H1 (cell line): ENCODE results near the gene MRPL22. TPM values are rescaled to one million over a fixed set of nuclear protein-coding genes. Genes with fewer than 3 reads are reported as not detected.

Source experiments
- CTCF ChIA-PET: fragments of 300-600 bp; sonication (Branson Sonifier 250); formaldehyde crosslinking; loops from one replicate; lab custom pipeline; 2021; ENCODE audit not compliant: partially characterized antibody; lab: Charles Lee
- POLR2A ChIA-PET: fragments of 300-600 bp; sonication (Branson Sonifier 250); formaldehyde crosslinking; loops from one replicate; lab custom pipeline; 2021; ENCODE audit warnings: inconsistent platforms; ENCODE audit not compliant: partially characterized antibody; lab: Charles Lee
- DNase-seq, 2 experiments: peaks; one replicate each; pipeline versions ENCODE4 v3.0.0 to v3.0.0-alpha.2; 2010 to 2022; ENCODE audit warnings: low spot score in 2 of 2, low read depth in 1 of 2, mixed read lengths in 1 of 2
- FAIRE-seq: peaks from 2 replicates; lab custom pipeline; 2011; peaks lifted over from hg19 to GRCh38; lab: Jason Lieb, UNC
- H2AFZ ChIP-seq: 2 replicates; pipeline ENCODE4 v1.8.1; 2012; ENCODE audit warnings: low read length, inconsistent platforms
- H2AK5ac ChIP-seq: 2 replicates; pipeline ENCODE4 v1.6.1; 2013; ENCODE audit warnings: low read depth, low read length
- H2BK120ac ChIP-seq: replicated peaks from 2 replicates; pipeline ENCODE3; 2013; ENCODE audit warnings: low read depth, low read length, inconsistent platforms
- H2BK12ac ChIP-seq: 2 replicates; pipeline ENCODE4 v1.6.1; 2013; ENCODE audit warnings: low read depth, low read length
- H2BK15ac ChIP-seq: 2 replicates; pipeline ENCODE4 v1.6.1; 2013; ENCODE audit warnings: low read length
- H2BK20ac ChIP-seq: 2 replicates; pipeline ENCODE4 v1.6.1; 2013; ENCODE audit warnings: low read length
- H2BK5ac ChIP-seq: 2 replicates; pipeline ENCODE4 v1.6.1; 2013; ENCODE audit warnings: low read depth, low read length
- H3K14ac ChIP-seq: 2 replicates; pipeline ENCODE4 v1.6.1; 2013; ENCODE audit warnings: inconsistent platforms; ENCODE audit not compliant: insufficient read length
- H3K18ac ChIP-seq: 2 replicates; pipeline ENCODE4 v1.6.1; 2013; ENCODE audit warnings: low read length; ENCODE audit errors: extremely low read depth
- H3K23ac ChIP-seq: 2 replicates; pipeline ENCODE4 v1.6.1; 2013; ENCODE audit warnings: inconsistent platforms; ENCODE audit not compliant: insufficient read length
- H3K23me2 ChIP-seq: 2 replicates; pipeline ENCODE4 v1.6.1; 2013; ENCODE audit warnings: low read depth, low read length
- H3K27ac ChIP-seq: 2 replicates; pipeline ENCODE4 v1.6.1; 2011; ENCODE audit warnings: low read depth, low read length, inconsistent platforms
- H3K27me3 ChIP-seq, 4 experiments: replicated peaks in 1 of 4; 1 replicate in 1 of 4; 2 replicates in 3 of 4; pipeline versions ENCODE4 v1.6.1 to v1.8.1; 2011 to 2013; ENCODE audit warnings: low read length in 3 of 4, mild to moderate bottlenecking in 3 of 4, inconsistent platforms in 2 of 4, mixed read lengths in 2 of 4, moderate library complexity in 1 of 4; ENCODE audit not compliant: control insufficient read depth in 3 of 4, insufficient read depth in 3 of 4; ENCODE audit errors: extremely low read depth in 1 of 4
- H3K36me3 ChIP-seq, 4 experiments: 2 replicates each; pipeline versions ENCODE4 v1.6.1 to v1.8.1; 2011 to 2013; ENCODE audit warnings: mild to moderate bottlenecking in 4 of 4, low read length in 3 of 4, moderate library complexity in 2 of 4, control low read depth in 1 of 4, inconsistent platforms in 1 of 4; ENCODE audit not compliant: insufficient read depth in 4 of 4, control insufficient read depth in 2 of 4
- H3K4ac ChIP-seq: replicated peaks from 2 replicates; pipeline ENCODE3; 2013; ENCODE audit warnings: low read length, low read depth, mixed read lengths, inconsistent platforms; ENCODE audit not compliant: insufficient read length
- H3K4me1 ChIP-seq, 4 experiments: replicated peaks in 1 of 4; 1 replicate in 1 of 4; 2 replicates in 3 of 4; pipeline versions ENCODE4 v1.6.1 to v1.8.1; 2011 to 2013; ENCODE audit warnings: low read length in 3 of 4, inconsistent platforms in 2 of 4, mixed read lengths in 1 of 4; ENCODE audit not compliant: insufficient read depth in 4 of 4, control insufficient read depth in 3 of 4
- H3K4me2 ChIP-seq, 2 experiments: 2 replicates each; pipeline versions ENCODE4 v1.6.1 to v1.8.1; 2011 to 2013; ENCODE audit warnings: low read depth in 2 of 2, low read length in 2 of 2, control low read depth in 1 of 2, inconsistent platforms in 1 of 2, mild to moderate bottlenecking in 1 of 2; ENCODE audit not compliant: insufficient read depth in 1 of 2
- H3K4me3 ChIP-seq, 4 experiments: fragments of 200-600, 300-600 bp in 1 of 4; sonication (generic), shearing (Covaris generic), sonication (Bioruptor Twin) in 1 of 4; 2 replicates each; pipeline versions ENCODE4 v1.5.1 to v1.8.1; 2011 to 2016; ENCODE audit warnings: low read length in 4 of 4, low read depth in 3 of 4, control low read depth in 2 of 4, inconsistent platforms in 2 of 4, mild to moderate bottlenecking in 2 of 4, mixed read lengths in 1 of 4, moderate library complexity in 1 of 4; ENCODE audit not compliant: insufficient read depth in 2 of 4; ENCODE audit errors: extremely low read depth in 1 of 4
- H3K56ac ChIP-seq: replicated peaks from 2 replicates; pipeline ENCODE3; 2013; ENCODE audit warnings: low read depth, mild to moderate bottlenecking, mixed read lengths, low read length, inconsistent platforms; ENCODE audit not compliant: insufficient read length
- H3K79me1 ChIP-seq: 2 replicates; pipeline ENCODE4 v1.6.1; 2013; ENCODE audit warnings: low read depth, low read length, control low read depth
- H3K79me2 ChIP-seq, 2 experiments: 2 replicates each; pipeline versions ENCODE4 v1.6.1 to v1.8.1; 2012 to 2013; ENCODE audit warnings: low read length in 2 of 2, mild to moderate bottlenecking in 2 of 2, inconsistent platforms in 1 of 2; ENCODE audit not compliant: insufficient read depth in 2 of 2, control insufficient read depth in 1 of 2
- H3K9ac ChIP-seq, 4 experiments: replicated peaks in 1 of 4; 1 replicate in 1 of 4; 2 replicates in 3 of 4; pipeline versions ENCODE4 v1.6.1 to v1.8.1; 2011 to 2013; ENCODE audit warnings: low read depth in 3 of 4, low read length in 3 of 4, control low read depth in 2 of 4, mild to moderate bottlenecking in 2 of 4, moderate library complexity in 2 of 4, inconsistent platforms in 1 of 4; ENCODE audit errors: extremely low read depth in 1 of 4
- H3K9me3 ChIP-seq, 2 experiments: 2 replicates each; pipeline versions ENCODE4 v1.6.1 to v1.8.1; 2012 to 2013; ENCODE audit warnings: mild to moderate bottlenecking in 2 of 2, moderate library complexity in 2 of 2, control low read depth in 1 of 2, inconsistent platforms in 1 of 2, low read depth in 1 of 2, low read length in 1 of 2, mixed read lengths in 1 of 2; ENCODE audit not compliant: insufficient read depth in 2 of 2
- H4K20me1 ChIP-seq, 2 experiments: replicated peaks in 1 of 2; 2 replicates each; pipeline versions ENCODE3 to v1.8.1; 2011 to 2013; ENCODE audit warnings: inconsistent platforms in 2 of 2, low read length in 2 of 2, mild to moderate bottlenecking in 1 of 2; ENCODE audit not compliant: insufficient read depth in 2 of 2, control insufficient read depth in 1 of 2
- H4K5ac ChIP-seq: 2 replicates; pipeline ENCODE4 v1.6.1; 2013; ENCODE audit warnings: low read length, low read depth, mixed read lengths, inconsistent platforms; ENCODE audit not compliant: insufficient read length
- H4K8ac ChIP-seq: 2 replicates; pipeline ENCODE4 v1.8.0; 2013; ENCODE audit warnings: mild to moderate bottlenecking, moderate library complexity, low read length, inconsistent platforms; ENCODE audit not compliant: insufficient read depth; ENCODE audit errors: extremely low read depth
- H4K91ac ChIP-seq: replicated peaks from 2 replicates; pipeline ENCODE3; 2013; ENCODE audit warnings: low read length, mixed read lengths, inconsistent platforms; ENCODE audit not compliant: insufficient read length
- HDAC2 ChIP-seq, 2 experiments: fragments of 300-600 bp in 1 of 2; sonication (generic) in 1 of 2; IDR thresholded peaks; 2 replicates each; pipeline ENCODE4 v1.6.1; 2011 to 2012; ENCODE audit warnings: low read depth in 2 of 2, low read length in 2 of 2, mild to moderate bottlenecking in 2 of 2, moderate library complexity in 2 of 2, borderline replicate concordance in 1 of 2, inconsistent platforms in 1 of 2
- KDM1A ChIP-seq: fragments of 200-600, 300-600 bp; sonication (generic); IDR thresholded peaks from 2 replicates; pipeline ENCODE4 v1.7.1; 2016; ENCODE audit warnings: mild to moderate bottlenecking, low read length, borderline replicate concordance
- NRF1 ChIP-seq: IDR thresholded peaks from 2 replicates; pipeline ENCODE4 v1.6.1; 2011; ENCODE audit warnings: mild to moderate bottlenecking, low read depth, low read length, improper control_type of control experiment
- RAD21 ChIP-seq, 2 experiments: IDR thresholded peaks in 1 of 2; conservative IDR thresholded peaks in 1 of 2; 2 replicates each; pipeline ENCODE4 v1.6.1; 2011; ENCODE audit warnings: low read depth in 2 of 2, low read length in 2 of 2, improper control_type of control experiment in 1 of 2, inconsistent platforms in 1 of 2, mild to moderate bottlenecking in 1 of 2, moderate library complexity in 1 of 2
- RBBP5 ChIP-seq: IDR thresholded peaks from 2 replicates; pipeline ENCODE4 v1.7.1; 2012; ENCODE audit warnings: low read depth, mild to moderate bottlenecking, inconsistent platforms, low read length, moderate library complexity, borderline replicate concordance
- SP1 ChIP-seq: IDR thresholded peaks from 2 replicates; pipeline ENCODE4 v1.6.1; 2011; ENCODE audit warnings: low read depth, low read length
- TEAD4 ChIP-seq: IDR thresholded peaks from 2 replicates; pipeline ENCODE4 v1.6.1; 2012; ENCODE audit warnings: low read depth, low read length, inconsistent platforms, mixed read lengths
- WGBS, 2 experiments: shearing (Covaris generic) in 1 of 2; methylation state at CpG; one replicate each; pipeline versions ENCODE4 v1.1.6 to v1.1.7; 2013 to 2015; ENCODE audit warnings: low lambda C conversion rate in 2 of 2, mixed read lengths in 2 of 2, inconsistent platforms in 1 of 2, low coverage in 1 of 2, missing lambda C conversion rate in 1 of 2; ENCODE audit not compliant: insufficient replicate concordance in 2 of 2, insufficient coverage in 1 of 2, insufficient read length in 1 of 2; ENCODE audit errors: extremely low coverage in 1 of 2, missing lambda C conversion rate in 1 of 2; 5-methylcytosine and 5-hydroxymethylcytosine counted together
- polyA plus RNA-seq, 7 experiments: library from polyadenylated mRNA; depleted of rRNA in 3 of 7; stranded (reverse) in 5 of 7; unstranded in 2 of 7; fragments of >200 nt in 5 of 7; fragments of 200-250 nt in 2 of 7; gene quantifications; 1 replicate in 5 of 7; 2 replicates in 1 of 7; 4 replicates in 1 of 7; pipeline versions ENCODE4 v1.2.1 to v1.2.3, GENCODE V29; 2011 to 2013; ENCODE audit warnings: missing spikeins in 2 of 7, mixed read lengths in 2 of 7
- total RNA-seq: library from RNA; stranded (reverse); fragmentation: NEBNext Ultra II Directional; extraction: Animal tissue kit (Norgen Biotek cat#: 25700); gene quantifications from 2 replicates; pipeline ENCODE4 v1.2.1, GENCODE V29; 2021
- TF ChIP-seq, protein P1 (sequence below): IDR thresholded peaks from 2 replicates; pipeline ENCODE4 v1.6.1; 2012; ENCODE audit warnings: low read length, inconsistent platforms

Gene MRPL22
- total and polyA plus RNA-seq, 2 of the 8 experiments (the other 6 are each of a cell fraction or from before 2014, with no cell fraction given): 46.8 to 65.6 TPM

DNA sequence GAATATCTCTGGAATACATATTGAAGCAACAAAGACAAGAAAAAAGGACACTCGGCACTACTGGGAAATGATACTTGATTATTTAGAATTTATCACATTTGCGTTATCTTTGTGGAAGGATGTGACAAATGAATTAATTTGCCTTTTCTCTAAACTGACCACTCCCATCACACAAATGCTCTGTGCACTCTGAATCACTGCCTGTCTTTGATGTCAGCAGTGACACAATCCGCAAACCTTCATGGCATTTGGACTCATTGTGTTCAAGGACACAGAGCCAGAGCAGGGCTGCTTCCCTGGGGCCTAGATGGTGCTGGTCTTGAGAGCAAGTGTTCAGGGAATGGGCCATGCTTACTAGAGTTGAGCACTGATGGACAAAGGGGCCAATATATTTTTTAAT, 67.8 kb downstream of the MRPL22 start:
- Histone ChIP-seq H4K8ac (no peak overlapping the region), H3K79me2 (no peaks in the 10 kb centered on the region), H3K18ac (no peak overlapping the region), H3K4me2 (no peak overlapping the region), H3K4me3 (no peak overlapping the region), H3K14ac (no peak overlapping the region), H3K4me1 (peaks cover 0 to 1% (median under 1%) of the 10 kb centered on the region in 4 experiments; a peak in 3 of 7 replicates), H3K27me3 (no peaks in the 10 kb centered on the region), H3K9ac (no peak overlapping the region), H3K56ac (no peak overlapping the region), H3K36me3 (no peaks in the 10 kb centered on the region), H2BK120ac (no peak overlapping the region), H3K79me1 (no peaks in the 10 kb centered on the region), H2BK5ac (no peak overlapping the region), H3K23me2 (no peaks in the 10 kb centered on the region), H2BK12ac (no peak overlapping the region), H2BK20ac (no peak overlapping the region), H3K9me3 (no peaks in the 10 kb centered on the region), H4K91ac (no peak overlapping the region), H3K4ac (no peak overlapping the region), H4K20me1 (no peaks in the 10 kb centered on the region), H2AFZ (no peak overlapping the region; the same call in 1 of the 2 replicates), H3K27ac (no peak overlapping the region), H2AK5ac (no peak overlapping the region), H3K23ac (no peak overlapping the region), H4K5ac (no peak overlapping the region), H2BK15ac (no peak overlapping the region)
- CTCF ChIA-PET: interaction anchor here (1.1 kb wide), 1 partner anchor 49 kb away, joined by 3 read pairs; no protein-coding TSS in a partner anchor
- TF ChIP-seq RAD21 (IDR thresholded peaks at IDR 0.05 in 1 of 2, conservative IDR thresholded peaks at IDR 0.05 in 1 of 2; ENCODE audit: low read depth in 2 of 2, low read length in 2 of 2): no peak
- TF ChIP-seq, protein P1, sequence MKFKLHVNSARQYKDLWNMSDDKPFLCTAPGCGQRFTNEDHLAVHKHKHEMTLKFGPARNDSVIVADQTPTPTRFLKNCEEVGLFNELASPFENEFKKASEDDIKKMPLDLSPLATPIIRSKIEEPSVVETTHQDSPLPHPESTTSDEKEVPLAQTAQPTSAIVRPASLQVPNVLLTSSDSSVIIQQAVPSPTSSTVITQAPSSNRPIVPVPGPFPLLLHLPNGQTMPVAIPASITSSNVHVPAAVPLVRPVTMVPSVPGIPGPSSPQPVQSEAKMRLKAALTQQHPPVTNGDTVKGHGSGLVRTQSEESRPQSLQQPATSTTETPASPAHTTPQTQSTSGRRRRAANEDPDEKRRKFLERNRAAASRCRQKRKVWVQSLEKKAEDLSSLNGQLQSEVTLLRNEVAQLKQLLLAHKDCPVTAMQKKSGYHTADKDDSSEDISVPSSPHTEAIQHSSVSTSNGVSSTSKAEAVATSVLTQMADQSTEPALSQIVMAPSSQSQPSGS: no peak
- no peak for TF ChIP-seq KDM1A
- no peak for TF ChIP-seq HDAC2 (IDR thresholded peaks at IDR 0.05; ENCODE audit: borderline replicate concordance in 1 of 2, low read depth in 2 of 2, low read length in 2 of 2)
- no peak for TF ChIP-seq RBBP5
- no peak for TF ChIP-seq TEAD4
- TF ChIP-seq NRF1: no peak
- TF ChIP-seq SP1: no peak
- no peak for DNase-seq
- no peak for FAIRE-seq
- WGBS, 2 experiments: 90% methylated on average over 3 of the region's 3 CpGs; no CpG with 5 or more reads in 1 of the 2 experiments
- POLR2A ChIA-PET: no interaction called here
